Cardiac fibroblast (primary cell): ENCODE results near the gene LRRC71.
A peak's percentile ranks its signal among the peaks of the same experiment; 100 is the strongest.

Source experiments
- DNase-seq, 2 donors: peaks; one replicate each; pipeline versions ENCODE4 v3.0.0 to v3.0.0-alpha.2; 2010; ENCODE audit warnings: low read depth in 2 of 2
- H3K4me3 ChIP-seq, 2 donors: replicated peaks in 1 of 2; 1 replicate in 1 of 2; 2 replicates in 1 of 2; pipeline ENCODE4 v1.5.1; 2011; ENCODE audit warnings: low read depth in 2 of 2, low read length in 2 of 2, mild to moderate bottlenecking in 2 of 2, moderate library complexity in 1 of 2
- TF ChIP-seq, protein P1 (sequence below): IDR thresholded peaks from one replicate; pipeline ENCODE4 v1.5.1; 2011; ENCODE audit warnings: low read depth, mild to moderate bottlenecking, low read length, inconsistent platforms

LRRC71 gene

DNA sequence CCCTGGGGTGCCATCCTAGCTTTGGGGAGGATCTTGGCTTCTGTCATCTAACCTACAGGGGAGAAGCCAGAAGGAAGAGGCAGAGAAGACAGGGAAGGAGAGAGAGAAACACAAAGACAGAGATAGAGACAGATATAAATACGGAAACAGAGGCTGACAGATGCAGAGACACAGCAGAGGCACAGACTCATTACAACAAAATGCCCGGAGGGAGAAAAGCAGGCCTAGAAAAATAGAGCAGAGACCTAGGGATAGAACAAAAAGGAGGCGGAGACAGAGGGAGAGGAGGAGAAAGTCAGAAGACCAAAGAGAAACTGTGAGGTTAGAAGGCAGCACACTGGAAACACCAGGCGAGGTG lies 25.0 kb upstream of the LRRC71 start:
- peak overlapping the region in 1 of 2 donors; percentile 68 for H3K4me3 ChIP-seq
- peak in 1 of 2 donors; percentile 59 for DNase-seq
- TF ChIP-seq, protein P1, sequence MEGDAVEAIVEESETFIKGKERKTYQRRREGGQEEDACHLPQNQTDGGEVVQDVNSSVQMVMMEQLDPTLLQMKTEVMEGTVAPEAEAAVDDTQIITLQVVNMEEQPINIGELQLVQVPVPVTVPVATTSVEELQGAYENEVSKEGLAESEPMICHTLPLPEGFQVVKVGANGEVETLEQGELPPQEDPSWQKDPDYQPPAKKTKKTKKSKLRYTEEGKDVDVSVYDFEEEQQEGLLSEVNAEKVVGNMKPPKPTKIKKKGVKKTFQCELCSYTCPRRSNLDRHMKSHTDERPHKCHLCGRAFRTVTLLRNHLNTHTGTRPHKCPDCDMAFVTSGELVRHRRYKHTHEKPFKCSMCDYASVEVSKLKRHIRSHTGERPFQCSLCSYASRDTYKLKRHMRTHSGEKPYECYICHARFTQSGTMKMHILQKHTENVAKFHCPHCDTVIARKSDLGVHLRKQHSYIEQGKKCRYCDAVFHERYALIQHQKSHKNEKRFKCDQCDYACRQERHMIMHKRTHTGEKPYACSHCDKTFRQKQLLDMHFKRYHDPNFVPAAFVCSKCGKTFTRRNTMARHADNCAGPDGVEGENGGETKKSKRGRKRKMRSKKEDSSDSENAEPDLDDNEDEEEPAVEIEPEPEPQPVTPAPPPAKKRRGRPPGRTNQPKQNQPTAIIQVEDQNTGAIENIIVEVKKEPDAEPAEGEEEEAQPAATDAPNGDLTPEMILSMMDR = no peak

DNA sequence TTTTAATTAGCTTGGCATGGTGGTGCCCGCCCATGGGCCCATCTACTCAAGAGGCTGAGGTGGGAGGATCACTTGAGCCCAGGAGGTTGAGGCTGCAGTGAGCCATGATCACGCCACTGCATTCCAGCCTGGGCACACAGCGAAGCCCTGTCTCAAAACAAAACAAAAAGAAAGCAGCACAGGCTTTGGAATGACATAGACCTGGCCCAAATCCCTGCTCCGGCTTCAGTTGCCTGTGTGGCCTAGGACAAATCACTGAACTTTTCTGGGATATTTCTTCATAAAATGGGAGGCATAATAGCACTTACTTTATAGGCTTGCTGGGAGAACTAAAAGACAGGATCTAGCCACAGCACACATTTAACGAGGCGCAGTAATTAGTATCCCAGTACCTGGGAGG lies 24.5 kb upstream of the LRRC71 start:
- H3K4me3 ChIP-seq = no peak overlapping the region
- DNase-seq = peak in 1 of 2 donors; percentile 28
- TF ChIP-seq, protein P1 = no peak

DNA sequence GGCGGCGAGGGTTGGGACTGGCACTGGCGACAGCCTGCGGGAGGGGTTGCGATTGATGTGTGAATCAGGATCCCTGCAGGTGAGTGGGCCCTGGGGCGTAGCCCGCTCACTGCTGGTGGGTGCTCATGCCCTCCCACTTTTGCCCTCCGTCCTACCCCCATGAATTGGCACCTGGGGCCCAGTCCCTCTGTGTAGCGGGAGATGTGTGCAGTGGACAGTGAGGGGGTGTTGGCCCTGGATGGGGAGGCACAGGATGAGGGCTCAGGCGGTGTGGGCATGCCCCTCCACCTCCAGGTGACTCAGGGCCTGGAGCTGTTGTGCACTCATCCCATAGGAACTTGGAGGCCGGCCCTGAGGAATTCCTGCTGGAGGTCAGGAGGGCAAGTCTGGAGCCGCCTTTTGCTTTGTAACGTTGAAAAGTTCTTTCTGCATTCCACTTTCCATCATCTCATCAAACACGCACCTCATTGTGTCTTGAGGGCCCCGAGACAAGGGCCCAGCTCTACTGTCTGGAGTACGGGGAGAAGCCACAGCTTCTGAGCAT lies 23.9 kb upstream of the LRRC71 start:
- peak overlapping the region in 1 of 2 donors; percentile 28 for H3K4me3 ChIP-seq
- DNase-seq = peak; percentile 87 to 94
- TF ChIP-seq, protein P1 = no peak

DNA sequence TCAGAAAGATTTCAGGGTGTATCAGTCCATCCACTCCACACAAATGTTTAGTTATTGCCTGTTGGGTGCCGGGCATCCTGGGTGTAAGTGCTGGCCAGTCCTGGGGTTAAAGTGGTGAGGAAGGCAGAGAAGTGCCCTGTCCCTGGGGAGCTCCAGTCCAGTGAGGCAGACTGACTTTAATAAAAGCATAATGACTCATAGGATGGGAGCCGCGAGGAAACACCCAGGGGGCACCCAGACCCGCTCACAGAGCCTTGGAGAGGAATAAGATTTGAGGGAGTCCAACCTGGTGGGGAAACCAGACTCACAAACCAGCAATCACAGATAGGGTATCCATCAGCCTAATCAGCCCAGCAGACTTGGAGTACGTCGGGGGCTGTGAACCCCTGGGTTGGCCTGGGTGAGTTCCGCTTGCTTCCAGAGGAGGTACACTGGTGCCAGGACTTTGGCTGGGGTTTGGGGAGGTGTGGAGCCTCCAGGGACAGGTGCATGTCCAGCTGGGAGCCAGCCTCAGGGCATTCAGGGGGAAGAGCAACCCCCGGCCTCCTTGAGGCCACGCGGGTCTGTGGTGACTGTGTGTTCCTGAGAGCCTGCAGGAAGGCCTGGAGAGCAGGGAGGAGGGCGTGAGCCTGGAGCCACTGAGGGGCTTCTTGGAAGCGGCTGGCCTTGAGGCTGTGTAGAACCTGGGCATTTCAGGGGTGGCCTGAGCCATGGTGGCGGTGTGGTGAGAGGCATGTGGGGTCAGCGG lies 23.2 kb upstream of the LRRC71 start:
- TF ChIP-seq, protein P1 = no peak
- H3K4me3 ChIP-seq = peak overlapping the region in 1 of 2 donors; percentile 28
- peak; percentile 57 to 91 for DNase-seq

DNA sequence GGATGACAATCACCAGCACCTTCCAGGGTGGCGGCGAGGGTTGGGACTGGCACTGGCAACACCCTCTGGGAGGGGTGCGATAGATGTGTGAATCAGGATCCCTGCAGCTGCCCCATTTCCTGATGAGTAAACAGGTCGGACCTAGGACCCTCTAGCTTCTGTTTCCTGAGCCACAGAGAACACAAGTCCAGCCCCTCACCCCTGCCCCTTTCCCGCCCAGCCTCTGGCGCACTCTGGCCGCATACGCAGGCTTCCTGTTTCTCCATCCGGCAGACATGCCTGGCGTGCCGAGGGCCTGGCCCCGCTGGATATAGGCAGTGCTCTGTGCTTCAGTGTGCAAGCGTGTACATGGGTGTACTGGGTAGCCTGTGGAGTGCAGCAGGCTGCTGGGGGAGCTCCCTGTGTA lies 22.3 kb upstream of the LRRC71 start:
- TF ChIP-seq, protein P1 = no peak
- DNase-seq = peak; percentile 78 to 88
- H3K4me3 ChIP-seq = peak overlapping the region in 1 of 2 donors; percentile 1

DNA sequence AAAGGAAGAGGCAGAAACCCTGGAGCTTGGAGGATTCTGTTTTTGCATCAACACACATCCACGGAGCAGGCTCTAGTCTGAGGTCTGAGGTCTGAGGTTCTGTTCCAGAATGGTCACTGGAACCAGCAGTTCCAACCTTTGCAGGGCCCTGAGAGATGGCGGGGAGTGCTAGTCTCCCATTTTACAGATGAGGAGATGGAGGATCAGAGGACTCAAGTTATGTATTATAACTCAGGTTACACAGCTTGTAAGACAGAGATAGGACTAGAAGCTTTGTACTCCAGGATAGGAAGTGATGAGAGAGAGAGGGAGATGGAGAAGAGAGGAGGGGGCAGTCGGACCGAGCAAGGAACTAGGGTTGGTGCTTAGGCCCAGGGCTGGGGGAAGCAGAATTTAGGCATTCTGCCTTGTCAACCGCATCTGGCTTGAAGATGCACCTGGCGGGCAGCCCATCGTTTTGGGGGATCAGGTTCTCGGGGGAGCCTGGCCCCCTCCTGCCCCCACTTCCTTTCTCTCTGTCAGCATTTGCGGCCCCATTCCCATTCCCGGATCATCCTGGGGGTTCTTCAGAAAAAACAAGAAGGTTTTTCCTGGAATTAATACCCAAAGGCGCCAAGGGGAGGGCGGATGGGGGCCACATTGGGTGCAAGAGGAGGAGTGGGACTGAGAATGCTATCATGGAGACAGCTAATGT lies 21.3 kb upstream of the LRRC71 start:
- TF ChIP-seq, protein P1 = no peak
- no peak for DNase-seq
- no peak overlapping the region for H3K4me3 ChIP-seq
